Measurements from ENCODE around the gene SEMA3G.
A peak's percentile ranks its signal among the peaks of the same experiment; 100 is the strongest.

SEMA3G gene

GRCh38 chr3:52453496-52454249 is 8.8 kb upstream of the SEMA3G start, which contains the start of gene TNNC1:
TSS of gene TNNC1 (minus strand) at chr3:52454041. CDS start at chr3:52454015, 26 bp downstream.
- DNase-seq = no peak

GRCh38 chr3:52452570-52453221 is 7.8 kb upstream of the SEMA3G start:
- no peak for DNase-seq

- DNase-seq = no peak
Observed at GRCh38 chr3:52452126-52452525, 7.2 kb upstream of the SEMA3G start.

GRCh38 chr3:52451237-52452083 is 6.6 kb upstream of the SEMA3G start:
- no peak for DNase-seq

GRCh38 chr3:52450489-52451236 is 5.8 kb upstream of the SEMA3G start:
- no peak for DNase-seq

- no peak for DNase-seq
Observed at GRCh38 chr3:52447512-52448355, 2.8 kb upstream of the SEMA3G start.

GRCh38 chr3:52446631-52447511 is 2.0 kb upstream of the SEMA3G start:
- DNase-seq = peak; percentile 80

GRCh38 chr3:52446042-52446441 is 1.1 kb upstream of the SEMA3G start:
- no peak for DNase-seq

- DNase-seq = no peak
Observed at GRCh38 chr3:52443791-52444687, 864 bp downstream of the SEMA3G start.

GRCh38 chr3:52443268-52443610 is 1.7 kb downstream of the SEMA3G start:
- no peak for DNase-seq

- no peak for DNase-seq
Observed at GRCh38 chr3:52442409-52443267, 2.3 kb downstream of the SEMA3G start.

- no peak for DNase-seq
Observed at GRCh38 chr3:52441772-52442332, 3.1 kb downstream of the SEMA3G start.

- DNase-seq = no peak
Observed at GRCh38 chr3:52441091-52441771, 3.7 kb downstream of the SEMA3G start.

- DNase-seq = no peak
Observed at GRCh38 chr3:52440671-52441070, 4.2 kb downstream of the SEMA3G start.

GRCh38 chr3:52440249-52440551 is 4.7 kb downstream of the SEMA3G start:
- no peak for DNase-seq

GRCh38 chr3:52439426-52440248 is 5.3 kb downstream of the SEMA3G start:
- DNase-seq = no peak
